Stomach (tissue), 4 donors: ENCODE data around the gene MRPL33.

Experiments used
- EP300 ChIP-seq: sonication (generic); formaldehyde crosslinking; IDR thresholded peaks from one replicate; pipeline ENCODE4 v1.6.1; 2017; ENCODE audit warnings: antibody characterized with exemption
- POLR2AphosphoS5 ChIP-seq, 3 donors: sonication (generic); formaldehyde crosslinking; IDR thresholded peaks; one replicate each; pipeline ENCODE4 v1.6.1; 2016; ENCODE audit warnings: antibody characterized with exemption in 3 of 3

DNA sequence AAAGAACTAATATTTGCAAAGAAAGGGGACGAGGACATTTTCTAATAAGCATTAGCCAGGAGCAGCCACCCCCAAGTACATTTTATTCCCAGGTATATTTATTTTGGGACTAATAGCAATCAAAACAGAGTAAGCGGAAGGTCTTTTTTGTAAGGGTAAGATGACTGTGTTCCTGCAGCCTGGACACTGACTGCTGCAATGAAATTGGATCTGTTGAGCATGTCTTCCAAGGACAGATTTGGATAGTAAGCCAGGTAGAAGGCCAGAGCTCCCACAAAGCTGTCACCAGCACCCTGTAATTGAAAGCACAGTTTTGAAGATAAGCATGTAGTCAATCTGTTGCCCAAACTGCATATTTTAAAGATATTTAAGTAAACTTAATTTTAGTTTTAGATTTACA, 10.0 kb downstream of the MRPL33 start:
- TF ChIP-seq EP300 (no peak), POLR2AphosphoS5 (IDR thresholded peaks at IDR 0.05) (no peak)
